Measurements from ENCODE around the gene BTLA. TPM values are rescaled to one million over a fixed set of nuclear protein-coding genes. Genes with fewer than 3 reads are reported as not detected.

The BTLA gene
- polyA plus RNA-seq, 1 donor from 2014 or later = not detected

DNA sequence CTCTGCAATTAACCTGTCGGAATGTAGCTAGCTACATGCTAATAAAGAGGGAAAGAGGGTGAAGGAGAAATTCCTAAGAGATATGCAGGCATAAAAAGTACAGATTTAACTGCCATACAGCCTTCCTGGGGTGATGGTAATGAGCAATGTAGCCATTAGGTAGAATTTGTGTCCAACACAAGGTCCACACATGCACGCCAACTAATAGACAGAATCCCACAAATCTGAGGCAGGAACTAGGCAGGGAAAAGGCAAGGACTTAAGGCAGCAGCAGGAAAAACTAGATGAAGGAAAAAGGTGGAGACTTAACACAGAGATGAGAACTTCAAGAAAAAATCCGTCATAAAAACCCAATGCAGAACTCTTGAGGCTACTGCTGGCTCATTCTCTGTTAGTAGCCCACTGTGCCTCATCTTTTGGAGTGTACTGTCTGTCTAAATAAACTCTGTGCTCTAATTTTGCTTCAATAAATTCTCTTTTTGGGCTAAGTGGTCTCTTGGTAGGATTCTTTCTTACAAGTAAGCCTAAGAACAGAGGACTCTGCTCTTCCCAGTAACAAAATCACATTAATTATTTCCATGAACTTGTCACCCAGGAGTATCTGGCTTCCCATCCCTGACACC is 81.5 kb downstream of the BTLA start:
- no peak overlapping the region for H3K4me3 ChIP-seq (ENCODE audit: low read length)
- TF ChIP-seq CTCF (IDR thresholded peaks at IDR 0.05; ENCODE audit: poor library complexity, severe bottlenecking) = no peak
- TF ChIP-seq MXI1 (conservative IDR thresholded peaks at IDR 0.05; ENCODE audit: poor library complexity, severe bottlenecking) = no peak
- TF ChIP-seq EZH2 (IDR thresholded peaks at IDR 0.05; ENCODE audit: borderline replicate concordance, insufficient read depth, low read length, poor library complexity, severe bottlenecking) = no peak
- no peak for TF ChIP-seq RAD21 (conservative IDR thresholded peaks at IDR 0.05)
- no peak for TF ChIP-seq EP300 (conservative IDR thresholded peaks at IDR 0.05; ENCODE audit: poor library complexity, severe bottlenecking)
- TF ChIP-seq SMC3 (conservative IDR thresholded peaks at IDR 0.05; ENCODE audit: poor library complexity) = no peak
- TF ChIP-seq, protein P1, sequence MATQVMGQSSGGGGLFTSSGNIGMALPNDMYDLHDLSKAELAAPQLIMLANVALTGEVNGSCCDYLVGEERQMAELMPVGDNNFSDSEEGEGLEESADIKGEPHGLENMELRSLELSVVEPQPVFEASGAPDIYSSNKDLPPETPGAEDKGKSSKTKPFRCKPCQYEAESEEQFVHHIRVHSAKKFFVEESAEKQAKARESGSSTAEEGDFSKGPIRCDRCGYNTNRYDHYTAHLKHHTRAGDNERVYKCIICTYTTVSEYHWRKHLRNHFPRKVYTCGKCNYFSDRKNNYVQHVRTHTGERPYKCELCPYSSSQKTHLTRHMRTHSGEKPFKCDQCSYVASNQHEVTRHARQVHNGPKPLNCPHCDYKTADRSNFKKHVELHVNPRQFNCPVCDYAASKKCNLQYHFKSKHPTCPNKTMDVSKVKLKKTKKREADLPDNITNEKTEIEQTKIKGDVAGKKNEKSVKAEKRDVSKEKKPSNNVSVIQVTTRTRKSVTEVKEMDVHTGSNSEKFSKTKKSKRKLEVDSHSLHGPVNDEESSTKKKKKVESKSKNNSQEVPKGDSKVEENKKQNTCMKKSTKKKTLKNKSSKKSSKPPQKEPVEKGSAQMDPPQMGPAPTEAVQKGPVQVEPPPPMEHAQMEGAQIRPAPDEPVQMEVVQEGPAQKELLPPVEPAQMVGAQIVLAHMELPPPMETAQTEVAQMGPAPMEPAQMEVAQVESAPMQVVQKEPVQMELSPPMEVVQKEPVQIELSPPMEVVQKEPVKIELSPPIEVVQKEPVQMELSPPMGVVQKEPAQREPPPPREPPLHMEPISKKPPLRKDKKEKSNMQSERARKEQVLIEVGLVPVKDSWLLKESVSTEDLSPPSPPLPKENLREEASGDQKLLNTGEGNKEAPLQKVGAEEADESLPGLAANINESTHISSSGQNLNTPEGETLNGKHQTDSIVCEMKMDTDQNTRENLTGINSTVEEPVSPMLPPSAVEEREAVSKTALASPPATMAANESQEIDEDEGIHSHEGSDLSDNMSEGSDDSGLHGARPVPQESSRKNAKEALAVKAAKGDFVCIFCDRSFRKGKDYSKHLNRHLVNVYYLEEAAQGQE (IDR thresholded peaks at IDR 0.05; ENCODE audit: borderline replicate concordance) = no peak
- no peaks in the 10 kb centered on the region for H3K9me2 ChIP-seq (ENCODE audit: insufficient read depth, low read length)
- H3F3A ChIP-seq (ENCODE audit: insufficient read depth, low read length, poor library complexity, severe bottlenecking) = no peaks in the 10 kb centered on the region
- no peak overlapping the region for H3K9ac ChIP-seq (ENCODE audit: low read length)
- H3K27me3 ChIP-seq (ENCODE audit: insufficient read depth, low read depth, low read length) = no peaks in the 10 kb centered on the region
- H4K20me1 ChIP-seq (ENCODE audit: insufficient read depth) = no peaks in the 10 kb centered on the region
- H3K36me3 ChIP-seq (ENCODE audit: insufficient read depth, low read length) = no peaks in the 10 kb centered on the region
- H3K27ac ChIP-seq (ENCODE audit: low read length) = no peak overlapping the region
- H3K9me3 ChIP-seq (ENCODE audit: low read length) = no peaks in the 10 kb centered on the region
- H3K79me2 ChIP-seq (replicated peaks; ENCODE audit: insufficient read depth, low read length) = no peaks in the 10 kb centered on the region
- no peak overlapping the region for H2AFZ ChIP-seq (ENCODE audit: low read depth, low read length)
- H3K4me2 ChIP-seq (ENCODE audit: low read length) = no peak overlapping the region

DNA sequence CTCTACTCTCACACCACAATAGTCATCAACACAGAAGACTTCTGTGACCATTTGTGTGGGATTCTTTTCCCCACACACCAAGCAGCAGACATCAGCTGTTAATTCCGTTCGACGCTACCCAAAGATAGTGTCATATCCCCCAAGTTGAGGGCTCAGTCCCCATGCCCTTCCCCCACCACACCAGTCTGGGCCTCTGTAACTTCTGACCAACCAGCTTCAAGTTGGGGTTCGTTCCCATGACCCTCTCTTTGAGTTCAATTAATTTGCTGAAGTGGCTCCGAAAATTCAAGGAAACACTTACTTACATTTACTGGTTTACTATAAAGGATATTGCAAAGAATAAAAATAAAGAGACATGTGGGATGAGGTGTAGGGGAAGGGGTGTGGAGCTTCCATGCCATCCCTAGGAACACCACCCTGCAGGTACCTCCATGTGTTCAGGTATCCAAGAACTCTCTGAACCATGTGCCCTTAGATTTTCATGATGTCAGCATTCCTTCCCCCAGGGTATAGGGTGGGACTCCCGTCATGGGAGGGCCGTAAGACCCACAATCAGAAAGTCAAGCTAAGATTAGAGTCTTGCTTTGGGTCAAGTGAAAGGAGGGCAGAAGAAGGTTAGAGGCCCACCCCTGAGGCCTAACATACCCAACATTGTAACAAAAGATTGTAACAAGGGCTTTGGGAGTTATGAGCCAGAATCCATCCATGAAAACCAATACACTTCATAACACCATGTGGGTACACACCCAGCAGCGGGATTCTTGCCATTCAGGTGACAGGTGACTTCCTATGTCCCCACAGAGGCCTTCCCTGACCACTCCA is 82.7 kb downstream of the BTLA start:
- Histone ChIP-seq H3K79me2 (replicated peaks; ENCODE audit: insufficient read depth, low read length) (no peaks in the 10 kb centered on the region), H3K9ac (ENCODE audit: low read length) (no peak overlapping the region), H3K27ac (ENCODE audit: low read length) (no peak overlapping the region), H3K9me3 (ENCODE audit: low read length) (no peaks in the 10 kb centered on the region), H3K4me2 (ENCODE audit: low read length) (no peak overlapping the region), H3K36me3 (ENCODE audit: insufficient read depth, low read length) (no peaks in the 10 kb centered on the region), H3F3A (ENCODE audit: insufficient read depth, low read length, poor library complexity, severe bottlenecking) (no peaks in the 10 kb centered on the region), H2AFZ (ENCODE audit: low read depth, low read length) (no peak overlapping the region), H3K4me3 (ENCODE audit: low read length) (no peak overlapping the region), H3K27me3 (ENCODE audit: insufficient read depth, low read depth, low read length) (no peaks in the 10 kb centered on the region), H3K9me2 (ENCODE audit: insufficient read depth, low read length) (no peaks in the 10 kb centered on the region), H4K20me1 (ENCODE audit: insufficient read depth) (no peaks in the 10 kb centered on the region)
- TF ChIP-seq CTCF (IDR thresholded peaks at IDR 0.05; ENCODE audit: poor library complexity, severe bottlenecking) = no peak
- no peak for TF ChIP-seq SMC3 (conservative IDR thresholded peaks at IDR 0.05; ENCODE audit: poor library complexity)
- TF ChIP-seq MXI1 (conservative IDR thresholded peaks at IDR 0.05; ENCODE audit: poor library complexity, severe bottlenecking) = no peak
- TF ChIP-seq POLR2AphosphoS5 (IDR thresholded peaks at IDR 0.05) = no peak
- no peak for TF ChIP-seq RAD21 (conservative IDR thresholded peaks at IDR 0.05)
- no peak for TF ChIP-seq EZH2 (IDR thresholded peaks at IDR 0.05; ENCODE audit: borderline replicate concordance, insufficient read depth, low read length, poor library complexity, severe bottlenecking)
- no peak for TF ChIP-seq EP300 (conservative IDR thresholded peaks at IDR 0.05; ENCODE audit: poor library complexity, severe bottlenecking)
- no peak for TF ChIP-seq TAF1 (IDR thresholded peaks at IDR 0.05; ENCODE audit: low read depth)
- TF ChIP-seq, protein P1 (IDR thresholded peaks at IDR 0.05; ENCODE audit: borderline replicate concordance) = no peak

Data from neural cell (in vitro differentiated cells).